HK-2 (cell line): ENCODE measurements around the gene SARS1.
"Not testable (repeated sequence)": the region's sequence is repeated elsewhere in the genome, so short reads cannot be mapped to it uniquely, and the experiment has no call there.

Experiments used
- DNase-seq: peaks from one replicate; pipeline ENCODE4 v3.0.0-alpha.2; 2018; ENCODE audit not compliant: unreplicated experiment

Gene SARS1

GRCh38 chr1:109213824-109214693, at the start of gene SARS1:
TSS of gene SARS1 (plus strand) at chr1:109213918. CDS start at chr1:109213993, 75 bp downstream.
- DNase-seq = peak; percentile 87

- DNase-seq = no peak
These were observed 49.2 kb upstream of the SARS1 start for GRCh38 chr1:109164538-109164937.

- peak; percentile 37 for DNase-seq
These were observed 46.7 kb upstream of the SARS1 start for GRCh38 chr1:109167001-109167506.

DNA sequence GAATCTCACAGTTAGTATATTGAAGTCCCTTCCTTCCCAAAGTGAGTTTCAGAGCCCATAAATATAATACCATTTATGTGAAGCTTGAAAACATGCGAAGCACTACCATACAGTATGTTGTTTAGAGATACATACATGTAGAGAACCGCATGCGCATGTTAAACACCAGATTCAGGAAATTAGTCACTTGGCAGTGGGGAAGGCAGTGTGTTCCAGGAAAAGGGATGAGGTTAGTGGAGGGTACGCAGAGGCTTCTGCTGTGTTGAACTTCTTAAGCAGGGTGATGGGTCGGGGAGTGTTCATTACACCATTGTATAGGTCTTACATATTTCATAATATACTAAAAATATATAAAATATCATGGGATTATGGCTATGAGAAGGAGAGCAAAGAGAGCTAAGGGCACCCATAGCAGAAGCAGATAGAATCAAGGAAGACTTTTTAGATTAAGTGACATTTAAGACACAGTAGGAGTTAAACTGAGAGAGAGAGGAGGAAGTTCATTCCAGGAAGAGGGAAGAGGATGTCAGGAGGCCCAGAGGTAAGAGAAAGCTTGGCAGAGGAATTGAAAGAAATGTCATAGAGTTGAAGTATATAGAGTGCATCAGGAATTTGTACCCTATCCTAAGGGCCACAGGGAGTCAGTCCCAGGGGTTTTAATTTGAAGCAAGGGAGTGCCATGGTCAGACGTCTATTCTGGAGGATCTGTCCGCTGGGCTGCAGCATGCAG, 43.5 kb upstream of the SARS1 start:
- DNase-seq = no peak

DNA sequence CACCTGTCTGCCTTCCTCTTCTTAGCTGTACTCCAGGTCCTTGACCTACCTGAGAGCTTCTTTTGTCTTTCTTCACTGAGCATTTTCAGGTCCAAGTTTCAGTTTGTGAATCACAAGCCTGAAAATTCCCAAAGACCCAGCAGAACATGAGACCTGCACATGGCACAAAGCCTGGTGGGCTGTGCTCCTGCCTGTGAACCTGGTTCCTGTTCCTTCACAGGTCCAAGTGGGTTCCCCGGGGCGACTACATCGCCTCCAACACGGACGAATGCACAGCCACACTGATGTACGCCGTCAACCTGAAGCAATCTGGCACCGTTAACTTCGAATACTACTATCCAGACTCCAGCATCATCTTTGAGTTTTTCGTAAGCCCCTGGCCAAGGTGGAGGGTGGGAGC, 42.1 kb upstream of the SARS1 start:
- no peak for DNase-seq

- not testable (repeated sequence) for DNase-seq
These were observed 37.4 kb upstream of the SARS1 start for GRCh38 chr1:109176349-109176748.

- not testable (repeated sequence) for DNase-seq
These were observed 33.0 kb upstream of the SARS1 start for GRCh38 chr1:109180715-109181084.

- no peak for DNase-seq
These were observed 32.5 kb upstream of the SARS1 start for GRCh38 chr1:109181085-109181806.

GRCh38 chr1:109181807-109182163, 31.9 kb upstream of the SARS1 start:
- DNase-seq = no peak

DNA sequence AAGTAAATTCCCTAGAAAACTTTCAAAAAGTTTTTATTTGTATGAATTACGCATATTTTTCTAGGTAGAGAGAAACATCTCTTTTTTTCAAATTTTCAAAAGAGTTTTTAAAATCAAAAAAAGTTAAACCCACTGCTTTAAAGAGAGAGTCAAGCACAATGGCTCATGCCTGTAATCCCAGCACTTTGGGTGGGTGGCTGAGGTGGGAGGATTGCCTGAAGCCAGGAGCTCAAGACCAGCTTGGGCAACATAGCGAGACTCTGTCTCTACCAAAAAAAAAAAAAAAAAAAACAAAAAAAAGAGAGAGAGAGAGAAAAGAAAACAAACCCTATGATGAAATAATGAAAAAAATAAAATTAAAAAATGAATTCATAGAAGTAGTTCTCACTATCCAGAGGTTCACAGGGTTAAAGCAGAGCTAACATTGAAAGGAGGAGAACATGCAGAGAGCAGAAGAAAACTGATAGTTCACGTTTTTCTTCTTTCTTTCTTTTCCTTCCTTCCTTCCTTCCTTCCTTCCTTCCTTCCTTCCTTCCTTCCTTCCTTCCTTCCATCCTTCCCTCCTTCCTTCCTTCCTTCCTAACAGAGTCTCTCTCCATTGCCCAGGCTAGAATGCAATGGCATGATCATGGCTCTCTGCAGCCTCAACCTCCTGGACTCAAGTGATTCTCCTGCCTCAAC, 30.5 kb upstream of the SARS1 start:
- DNase-seq = no peak

DNA sequence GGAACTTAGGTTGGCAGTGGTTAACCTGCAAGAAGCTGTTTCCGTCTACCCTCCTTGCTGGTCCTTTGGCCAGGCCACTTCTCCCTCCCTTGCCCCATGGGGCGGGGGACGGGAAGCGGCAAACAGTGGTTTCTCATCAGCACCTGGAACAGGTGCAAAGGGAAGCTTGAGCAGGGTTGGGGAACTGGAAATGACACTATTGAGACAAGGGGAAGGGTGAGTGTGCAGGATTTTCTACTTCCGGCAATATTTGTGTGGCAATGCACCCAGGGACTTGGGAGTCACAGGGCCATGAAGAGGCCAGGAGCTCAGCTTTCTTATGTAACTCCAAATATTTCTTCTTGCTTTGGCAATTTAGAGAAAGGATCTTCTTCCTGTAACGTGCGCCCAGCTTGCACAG, 29.0 kb upstream of the SARS1 start:
- DNase-seq = no peak

DNA sequence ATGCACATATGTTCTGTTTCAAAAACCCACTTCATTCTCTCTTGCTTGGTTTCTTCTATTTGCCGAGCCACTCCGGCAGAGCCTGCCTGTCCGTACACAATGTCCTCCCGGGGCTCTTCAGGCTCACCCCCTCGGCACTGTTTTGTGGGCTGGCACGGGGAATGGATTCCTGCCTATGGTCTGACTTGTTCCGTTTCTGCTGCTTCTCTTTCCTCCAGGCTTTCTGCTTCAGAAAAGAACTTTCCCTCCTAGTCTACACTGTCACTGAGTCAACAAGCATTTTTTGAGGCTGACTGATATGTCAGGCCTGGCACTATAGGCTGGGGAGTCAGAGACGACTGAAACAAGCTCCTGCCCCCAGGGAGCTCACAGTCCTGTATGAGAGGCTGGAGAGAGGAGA, 28.4 kb upstream of the SARS1 start:
- DNase-seq = no peak

GRCh38 chr1:109185990-109186732, 27.6 kb upstream of the SARS1 start:
- no peak for DNase-seq

- no peak for DNase-seq
These were observed 27.0 kb upstream of the SARS1 start for GRCh38 chr1:109186733-109187086.

GRCh38 chr1:109187127-109187526, 26.6 kb upstream of the SARS1 start:
- DNase-seq = no peak

DNA sequence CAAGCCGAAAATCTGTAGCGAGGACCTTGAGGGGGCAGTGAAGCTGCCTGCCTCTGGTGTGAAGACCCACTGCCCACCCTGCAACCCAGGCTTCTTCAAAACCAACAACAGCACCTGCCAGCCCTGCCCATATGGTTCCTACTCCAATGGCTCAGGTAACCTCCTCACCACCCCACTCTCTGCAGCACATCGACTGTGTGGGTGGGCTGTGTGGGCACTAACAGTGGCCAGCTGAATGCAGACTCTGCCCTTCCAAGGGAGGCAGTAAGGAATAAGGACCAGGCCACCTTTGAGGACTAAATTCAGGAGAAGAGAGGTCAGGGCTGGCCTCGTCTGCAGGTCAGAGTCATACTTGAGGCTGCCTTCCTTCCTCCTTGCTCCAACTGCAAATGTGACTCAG, 25.5 kb upstream of the SARS1 start:
- DNase-seq = no peak

DNA sequence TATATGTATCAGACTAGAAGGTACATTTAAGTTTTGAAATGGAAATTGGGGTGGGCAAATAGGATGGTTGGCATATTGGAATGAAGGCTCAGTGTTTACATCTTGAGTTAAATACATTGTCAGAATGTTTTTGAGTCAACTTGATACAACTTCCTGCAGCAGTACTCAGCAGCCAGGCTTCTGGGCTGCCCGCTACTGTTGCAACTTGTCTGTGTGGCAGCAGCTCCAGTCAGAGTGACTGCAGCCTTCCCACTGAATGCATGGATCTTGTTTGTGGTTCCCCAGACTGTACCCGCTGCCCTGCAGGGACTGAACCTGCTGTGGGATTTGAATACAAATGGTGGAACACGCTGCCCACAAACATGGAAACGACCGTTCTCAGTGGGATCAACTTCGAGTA, 24.9 kb upstream of the SARS1 start:
- no peak for DNase-seq

- DNase-seq = no peak
These were observed 23.5 kb upstream of the SARS1 start for GRCh38 chr1:109190189-109190588.

DNA sequence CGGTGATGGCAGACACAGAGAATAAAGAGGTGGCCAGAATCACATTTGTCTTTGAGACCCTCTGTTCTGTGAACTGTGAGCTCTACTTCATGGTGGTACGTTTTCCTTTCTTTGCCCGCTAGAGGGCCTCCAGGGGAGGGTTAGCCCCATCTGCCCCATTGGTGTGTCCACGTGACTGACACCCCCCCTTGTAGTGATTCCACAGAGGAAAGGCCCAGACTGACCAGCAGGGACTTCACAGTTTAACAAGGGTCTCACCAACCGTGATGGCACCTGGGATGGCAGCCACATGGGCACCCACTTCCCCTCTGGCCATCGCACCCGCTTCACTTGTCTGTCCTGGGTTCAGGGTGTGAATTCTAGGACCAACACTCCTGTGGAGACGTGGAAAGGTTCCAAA, 22.3 kb upstream of the SARS1 start:
- DNase-seq = no peak

- no peak for DNase-seq
These were observed 21.8 kb upstream of the SARS1 start for GRCh38 chr1:109191891-109192290.

DNA sequence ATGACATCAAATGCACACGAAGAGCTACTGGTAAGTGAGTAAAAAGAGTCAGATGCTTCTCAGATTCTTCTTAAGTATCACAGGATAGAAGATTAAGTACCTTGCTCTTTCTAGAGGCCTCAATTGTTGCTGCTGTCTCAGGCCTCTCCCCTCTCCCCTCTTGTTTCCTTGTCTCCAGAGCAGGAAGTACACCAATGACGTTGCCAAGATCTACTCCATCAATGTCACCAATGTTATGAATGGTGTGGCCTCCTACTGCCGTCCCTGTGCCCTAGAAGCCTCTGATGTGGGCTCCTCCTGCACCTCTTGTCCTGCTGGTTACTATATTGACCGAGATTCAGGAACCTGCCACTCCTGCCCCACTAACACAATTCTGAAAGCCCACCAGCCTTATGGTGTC, 21.3 kb upstream of the SARS1 start:
- DNase-seq = no peak
